Measurements from ENCODE around the gene ATP9B.

ATP9B gene

DNA sequence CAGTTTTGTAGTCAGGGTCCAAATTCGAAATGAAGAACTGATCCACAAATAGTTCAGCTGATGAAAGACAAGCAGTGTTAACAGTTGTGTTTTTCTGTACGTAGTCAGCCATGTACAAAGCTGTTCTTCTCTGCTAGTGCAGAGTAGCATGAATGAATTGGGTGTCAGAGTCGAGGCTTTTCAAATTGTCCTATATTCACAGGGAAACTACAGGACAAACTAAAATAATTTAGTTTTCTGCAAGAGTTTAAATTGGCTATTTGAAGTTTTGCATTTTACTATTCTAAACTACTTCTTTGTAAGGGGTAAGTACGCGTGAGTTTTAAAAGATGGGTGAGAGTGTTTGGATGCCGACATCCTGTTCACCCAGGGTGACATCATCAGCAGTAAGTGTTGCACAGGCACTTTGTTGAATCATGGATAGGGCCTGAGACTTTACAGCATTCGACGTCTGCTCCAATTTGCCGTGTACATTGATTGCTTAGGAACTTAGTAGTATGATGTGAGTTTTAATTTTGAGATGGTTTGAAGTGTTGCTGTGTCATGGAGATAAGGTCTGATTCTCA, 179.4 kb downstream of the ATP9B start:
- TF ChIP-seq, protein P1, sequence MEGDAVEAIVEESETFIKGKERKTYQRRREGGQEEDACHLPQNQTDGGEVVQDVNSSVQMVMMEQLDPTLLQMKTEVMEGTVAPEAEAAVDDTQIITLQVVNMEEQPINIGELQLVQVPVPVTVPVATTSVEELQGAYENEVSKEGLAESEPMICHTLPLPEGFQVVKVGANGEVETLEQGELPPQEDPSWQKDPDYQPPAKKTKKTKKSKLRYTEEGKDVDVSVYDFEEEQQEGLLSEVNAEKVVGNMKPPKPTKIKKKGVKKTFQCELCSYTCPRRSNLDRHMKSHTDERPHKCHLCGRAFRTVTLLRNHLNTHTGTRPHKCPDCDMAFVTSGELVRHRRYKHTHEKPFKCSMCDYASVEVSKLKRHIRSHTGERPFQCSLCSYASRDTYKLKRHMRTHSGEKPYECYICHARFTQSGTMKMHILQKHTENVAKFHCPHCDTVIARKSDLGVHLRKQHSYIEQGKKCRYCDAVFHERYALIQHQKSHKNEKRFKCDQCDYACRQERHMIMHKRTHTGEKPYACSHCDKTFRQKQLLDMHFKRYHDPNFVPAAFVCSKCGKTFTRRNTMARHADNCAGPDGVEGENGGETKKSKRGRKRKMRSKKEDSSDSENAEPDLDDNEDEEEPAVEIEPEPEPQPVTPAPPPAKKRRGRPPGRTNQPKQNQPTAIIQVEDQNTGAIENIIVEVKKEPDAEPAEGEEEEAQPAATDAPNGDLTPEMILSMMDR (IDR thresholded peaks at IDR 0.05; ENCODE audit: low read depth, low read length), result no peak
- no peak for TF ChIP-seq EZH2phosphoT487 (IDR thresholded peaks at IDR 0.05; ENCODE audit: low read depth)

DNA sequence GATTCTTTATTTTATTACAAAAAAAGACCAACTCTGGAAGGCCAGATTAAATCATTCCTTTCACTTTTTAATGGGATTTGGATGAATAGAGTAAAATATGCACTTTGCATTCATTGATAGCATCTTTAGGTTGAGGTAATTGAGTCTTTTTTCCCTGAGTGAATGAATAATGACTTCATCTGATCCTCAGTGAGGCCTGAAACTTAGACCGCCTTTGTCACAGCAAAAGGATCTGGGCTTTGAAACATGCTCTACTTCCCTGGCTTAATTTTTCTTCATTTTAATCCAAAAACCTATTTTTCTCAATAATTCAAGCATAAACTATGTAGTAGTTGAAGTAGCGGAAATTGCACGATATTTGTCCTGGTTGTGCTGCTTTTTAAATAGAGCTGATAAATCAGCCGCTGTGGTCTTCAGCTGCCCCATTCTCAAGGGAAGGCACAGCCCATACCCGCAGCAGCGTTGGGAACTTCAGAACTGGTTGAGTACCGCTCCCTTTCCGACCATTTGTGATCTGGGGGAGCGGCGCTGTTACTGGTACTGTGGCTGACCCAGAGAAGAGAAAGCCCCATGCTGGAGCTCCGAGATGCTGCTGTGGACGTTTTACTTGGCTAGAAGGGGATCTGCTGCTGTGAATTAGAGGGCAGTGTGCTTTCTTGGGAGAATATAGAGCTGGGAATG, 181.2 kb downstream of the ATP9B start:
- TF ChIP-seq, protein P1 (IDR thresholded peaks at IDR 0.05; ENCODE audit: low read depth, low read length), result no peak
- TF ChIP-seq EZH2phosphoT487 (IDR thresholded peaks at IDR 0.05; ENCODE audit: low read depth), result no peak
- Histone ChIP-seq H3K9ac (ENCODE audit: low read length) (no peak overlapping the region), H3K79me2 (ENCODE audit: low read length) (no peaks in the 10 kb centered on the region), H3K4me2 (ENCODE audit: low read length) (no peak overlapping the region), H3K27me3 (ENCODE audit: low read depth, low read length) (no peaks in the 10 kb centered on the region), H3K4me3 (ENCODE audit: low read length) (no peak overlapping the region), H3K27ac (ENCODE audit: low read length) (no peak overlapping the region), H3K9me3 (ENCODE audit: insufficient read depth, low read length) (no peaks in the 10 kb centered on the region), H3K36me3 (replicated peaks; ENCODE audit: low read depth, low read length) (no peaks in the 10 kb centered on the region), H4K20me1 (ENCODE audit: insufficient read depth, low read length) (peaks cover 3% of the 10 kb centered on the region; the same call in 1 of the 2 replicates), H3K4me1 (ENCODE audit: low read length) (peaks cover 23% of the 10 kb centered on the region), H2AFZ (ENCODE audit: low read depth, low read length) (no peak overlapping the region)

More for the DNA sequence above, 179.4 kb downstream of the ATP9B start:
- Histone ChIP-seq H2AFZ (ENCODE audit: low read depth, low read length) (no peak overlapping the region), H3K4me1 (ENCODE audit: low read length) (peaks cover 26% of the 10 kb centered on the region), H3K27me3 (ENCODE audit: low read depth, low read length) (no peaks in the 10 kb centered on the region), H3K9me3 (ENCODE audit: insufficient read depth, low read length) (no peaks in the 10 kb centered on the region), H3K9ac (ENCODE audit: low read length) (no peak overlapping the region), H3K4me2 (ENCODE audit: low read length) (no peak overlapping the region), H3K36me3 (replicated peaks; ENCODE audit: low read depth, low read length) (no peaks in the 10 kb centered on the region), H4K20me1 (ENCODE audit: insufficient read depth, low read length) (peaks cover 3% of the 10 kb centered on the region; the same call in 1 of the 2 replicates), H3K4me3 (ENCODE audit: low read length) (no peak overlapping the region), H3K27ac (ENCODE audit: low read length) (no peak overlapping the region), H3K79me2 (ENCODE audit: low read length) (no peaks in the 10 kb centered on the region)

- Histone ChIP-seq H3K36me3 (replicated peaks; ENCODE audit: low read depth, low read length) (no peaks in the 10 kb centered on the region), H3K79me2 (ENCODE audit: low read length) (no peaks in the 10 kb centered on the region), H3K4me2 (ENCODE audit: low read length) (no peak overlapping the region), H3K4me3 (ENCODE audit: low read length) (no peak overlapping the region), H3K27me3 (ENCODE audit: low read depth, low read length) (no peaks in the 10 kb centered on the region), H3K9ac (ENCODE audit: low read length) (no peak overlapping the region), H3K4me1 (ENCODE audit: low read length) (peaks cover 23% of the 10 kb centered on the region), H4K20me1 (ENCODE audit: insufficient read depth, low read length) (peaks cover 3% of the 10 kb centered on the region; the same call in 1 of the 2 replicates), H2AFZ (ENCODE audit: low read depth, low read length) (no peak overlapping the region), H3K9me3 (ENCODE audit: insufficient read depth, low read length) (no peaks in the 10 kb centered on the region), H3K27ac (ENCODE audit: low read length) (no peak overlapping the region)
- TF ChIP-seq EZH2phosphoT487 (IDR thresholded peaks at IDR 0.05; ENCODE audit: low read depth), result no peak
- TF ChIP-seq, protein P1 (IDR thresholded peaks at IDR 0.05; ENCODE audit: low read depth, low read length), result no peak
Observed at GRCh38 chr18:79251021-79251420, 181.8 kb downstream of the ATP9B start.

DNA sequence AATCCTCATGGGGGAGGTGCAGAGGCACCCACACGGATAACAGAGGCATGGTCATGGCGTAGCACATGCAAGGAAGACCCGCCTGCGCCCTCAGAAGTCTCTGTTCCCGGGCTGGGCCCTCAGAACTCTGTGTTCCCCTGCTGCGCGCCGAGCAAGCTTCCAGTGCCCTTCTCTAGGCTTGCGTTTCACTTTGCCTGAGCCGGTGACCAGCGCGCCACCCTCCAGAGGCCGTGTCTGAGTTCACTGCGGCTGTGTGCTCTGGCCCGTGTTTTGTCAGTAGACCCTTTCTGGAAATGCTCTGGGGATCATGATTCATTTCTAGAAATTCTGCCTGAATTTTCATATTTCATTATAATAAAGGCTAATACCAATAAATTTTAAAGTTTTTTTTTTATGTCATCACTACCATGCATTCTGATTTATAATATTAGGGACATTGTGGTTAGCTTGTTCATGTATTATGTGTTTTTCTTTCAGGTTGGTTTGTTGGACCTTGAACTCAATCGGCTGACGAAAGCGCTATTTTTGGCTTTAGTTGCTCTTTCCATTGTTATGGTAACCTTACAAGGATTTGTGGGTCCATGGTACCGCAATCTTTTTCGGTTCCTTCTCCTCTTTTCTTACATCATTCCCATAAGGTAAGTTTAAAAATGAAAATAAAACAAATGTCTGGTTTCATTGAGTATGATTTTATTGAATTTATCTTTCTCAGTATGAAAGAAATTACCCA, 183.9 kb downstream of the ATP9B start:
- peak overlapping the region; percentile 48 for H3K4me3 ChIP-seq (ENCODE audit: low read length)
- no peaks in the 10 kb centered on the region for H3K27me3 ChIP-seq (ENCODE audit: low read depth, low read length)
- no peaks in the 10 kb centered on the region for H3K9me3 ChIP-seq (ENCODE audit: insufficient read depth, low read length)
- H3K36me3 ChIP-seq (replicated peaks; ENCODE audit: low read depth, low read length), result no peaks in the 10 kb centered on the region
- no peak overlapping the region for H3K27ac ChIP-seq (ENCODE audit: low read length)
- TF ChIP-seq EZH2phosphoT487 (IDR thresholded peaks at IDR 0.05; ENCODE audit: low read depth), result no peak
- TF ChIP-seq, protein P1 (IDR thresholded peaks at IDR 0.05; ENCODE audit: low read depth, low read length), result peak; percentile 8; the same call in 1 of the 2 replicates
- peak overlapping the region; percentile 66 for H3K4me2 ChIP-seq (ENCODE audit: low read length)
- H4K20me1 ChIP-seq (ENCODE audit: insufficient read depth, low read length), result no peaks in the 10 kb centered on the region
- H3K9ac ChIP-seq (ENCODE audit: low read length), result no peak overlapping the region
- H3K4me1 ChIP-seq (ENCODE audit: low read length), result peaks cover 14% of the 10 kb centered on the region
- H2AFZ ChIP-seq (ENCODE audit: low read depth, low read length), result no peak overlapping the region
- H3K79me2 ChIP-seq (ENCODE audit: low read length), result no peaks in the 10 kb centered on the region
